ENCODE data around the gene GRM8.

Gene GRM8

GRCh38 chr7:126656165-126656564, 596.6 kb downstream of the GRM8 start:
- DNase-seq = no peak

DNA sequence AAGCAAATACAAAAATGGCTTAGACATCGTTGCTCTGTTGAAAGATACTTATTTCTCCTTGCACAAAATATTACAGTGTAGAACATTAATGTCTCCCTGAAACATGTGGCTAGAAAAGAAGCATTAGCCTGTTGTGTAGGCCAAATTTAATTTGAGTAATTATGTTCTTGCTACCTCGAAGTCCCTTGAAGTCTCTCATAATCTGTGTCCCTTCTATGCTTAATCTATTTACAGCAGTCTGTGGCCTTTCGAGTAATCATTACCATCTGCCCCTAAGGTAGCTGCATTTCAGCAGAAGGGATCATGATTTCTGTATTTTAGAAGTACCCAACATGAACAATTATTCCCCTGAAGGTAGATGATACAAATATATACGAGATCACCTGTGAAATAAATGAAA, 615.2 kb downstream of the GRM8 start:
- DNase-seq = no peak

- DNase-seq = no peak
Observed at GRCh38 chr7:126635545-126635944, 617.2 kb downstream of the GRM8 start.

DNA sequence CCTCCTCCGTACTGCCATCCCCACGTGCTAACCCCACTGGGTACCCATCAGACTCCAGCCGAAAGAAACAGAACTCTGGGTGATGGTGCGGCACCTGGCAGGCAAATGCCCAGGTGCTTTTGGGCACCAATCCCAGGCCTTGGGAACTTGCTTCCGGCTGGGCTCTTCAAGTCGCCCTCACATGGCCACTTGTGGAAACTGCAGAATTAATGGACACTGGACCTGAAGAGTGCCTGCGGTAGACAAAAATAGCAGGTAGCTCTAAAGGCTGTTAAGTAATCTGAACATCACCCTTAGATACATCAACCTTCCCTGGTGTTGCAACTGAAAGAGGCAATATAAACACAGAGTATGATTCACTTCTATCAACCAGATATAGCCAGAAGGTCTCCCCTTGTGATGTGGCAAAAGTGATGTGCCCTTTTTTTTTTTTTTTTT, 644.4 kb downstream of the GRM8 start:
- peak in 1 of 2 experiments; percentile 1 for DNase-seq

GRCh38 chr7:126606331-126606730, 646.4 kb downstream of the GRM8 start:
- no peak for DNase-seq

- DNase-seq = no peak
Observed at GRCh38 chr7:126605553-126605952, 647.2 kb downstream of the GRM8 start.

GRCh38 chr7:126605056-126605455, 647.7 kb downstream of the GRM8 start:
- no peak for DNase-seq

- DNase-seq = no peak
Observed at GRCh38 chr7:126589068-126589684, 663.6 kb downstream of the GRM8 start.

- DNase-seq = no peak
Observed at GRCh38 chr7:126578338-126578737, 674.4 kb downstream of the GRM8 start.

GRCh38 chr7:126574276-126575250, 678.2 kb downstream of the GRM8 start:
- no peak for DNase-seq

DNA sequence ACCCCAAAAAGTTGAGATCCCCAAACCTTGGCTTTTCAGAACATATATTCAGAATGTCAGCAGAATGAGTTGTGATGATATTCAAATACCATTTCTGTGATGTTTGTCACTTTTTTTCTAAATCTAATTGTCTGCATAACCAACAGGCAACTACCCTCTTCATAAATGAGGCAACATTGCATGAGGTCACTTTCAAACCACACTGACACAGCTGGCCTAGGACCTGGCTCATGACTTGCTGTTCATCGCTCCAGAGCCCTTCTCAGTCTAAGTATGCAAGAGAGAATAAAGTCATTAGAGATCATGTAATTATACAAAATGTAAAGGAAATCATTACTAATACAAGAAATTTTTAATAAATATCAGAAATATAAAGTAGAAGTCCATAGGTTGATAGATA, 681.9 kb downstream of the GRM8 start:
- DNase-seq = peak in 1 of 2 experiments; percentile 2

- DNase-seq = no peak
Observed at GRCh38 chr7:126569402-126569801, 683.3 kb downstream of the GRM8 start.

GRCh38 chr7:126557271-126557670, 695.5 kb downstream of the GRM8 start:
- DNase-seq = no peak

DNA sequence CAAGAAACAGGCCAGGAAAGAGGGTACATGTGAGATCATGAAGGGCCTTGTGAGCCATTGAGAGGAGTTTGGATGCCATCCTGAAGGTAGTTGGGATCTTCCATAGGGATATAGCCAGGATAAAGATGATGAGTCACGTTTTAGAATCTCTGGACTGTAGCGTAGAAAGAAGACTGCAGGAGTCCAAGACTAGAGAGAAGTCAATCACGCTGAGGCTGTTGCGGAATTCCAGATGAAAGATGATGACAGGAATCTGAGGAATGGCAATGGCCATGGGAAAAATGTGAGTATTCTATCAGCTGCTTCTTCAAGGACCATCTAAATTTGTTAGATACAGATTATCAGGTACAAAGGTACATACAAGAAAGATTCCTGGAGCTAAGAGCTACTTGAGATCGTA, 711.3 kb downstream of the GRM8 start:
- no peak for DNase-seq

DNA sequence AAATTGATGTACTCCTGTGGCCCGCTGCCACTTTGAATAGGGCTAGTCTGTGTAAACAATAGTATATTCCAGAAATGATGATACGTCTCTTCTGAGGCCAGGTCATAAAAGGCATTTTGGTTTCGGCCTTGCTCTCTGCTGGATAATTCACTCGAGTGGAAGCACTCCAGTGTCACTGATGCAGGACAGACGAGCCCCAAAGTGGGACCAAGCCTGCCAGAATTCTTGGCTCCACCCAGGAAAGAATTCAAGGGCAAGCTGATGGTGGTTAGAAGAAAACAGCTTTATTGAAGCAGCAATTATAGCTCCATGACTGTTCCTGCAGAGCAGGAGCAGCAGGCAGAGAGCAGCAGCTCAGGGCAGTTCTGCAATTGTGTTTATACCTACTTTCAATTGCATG, 717.6 kb downstream of the GRM8 start:
- no peak for DNase-seq

GRCh38 chr7:126533715-126534114, 719.0 kb downstream of the GRM8 start:
- no peak for DNase-seq

- DNase-seq = no peak
Observed at GRCh38 chr7:126529833-126530232, 722.9 kb downstream of the GRM8 start.

DNA sequence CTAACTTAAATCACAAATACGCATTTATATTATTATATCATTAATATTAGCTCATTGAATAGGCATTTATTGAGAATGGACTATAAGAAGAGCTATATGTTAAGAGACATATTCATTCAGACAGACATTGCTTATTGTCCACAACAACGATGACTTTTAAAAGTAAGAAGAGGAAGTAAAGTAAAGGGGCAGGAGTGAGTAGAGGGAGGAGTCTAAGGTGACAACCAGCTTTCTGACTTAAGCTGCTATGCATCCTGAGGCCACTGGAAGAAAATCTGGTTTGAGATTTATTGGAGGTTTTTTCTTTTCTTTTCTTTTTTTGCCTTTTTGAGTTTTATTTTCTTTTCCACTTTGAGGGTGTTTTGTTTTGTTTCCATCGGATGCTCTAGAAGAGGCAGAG, 723.5 kb downstream of the GRM8 start:
- DNase-seq = peak; percentile 15 to 40

- no peak for DNase-seq
Observed at GRCh38 chr7:126525906-126526305, 726.8 kb downstream of the GRM8 start.

- no peak for DNase-seq
Observed at GRCh38 chr7:126524967-126525366, 727.8 kb downstream of the GRM8 start.

DNA sequence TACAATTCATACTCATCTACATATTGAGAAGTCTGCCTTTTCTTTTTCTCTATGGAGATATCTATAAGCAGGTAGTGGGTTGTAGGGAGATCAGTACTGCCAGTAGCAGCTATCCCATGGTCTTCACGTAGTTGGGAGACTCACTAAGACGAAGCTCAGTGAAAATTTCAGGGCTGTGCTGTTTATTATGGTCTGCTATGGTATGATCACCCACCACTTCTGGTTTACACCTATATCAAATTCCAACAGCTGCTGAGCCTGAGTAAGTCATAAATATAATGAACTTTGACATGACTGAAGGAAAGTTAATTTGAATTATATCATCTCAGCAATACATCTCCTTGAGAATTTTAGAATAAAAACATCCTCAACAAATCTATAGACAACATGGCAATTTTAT, 741.7 kb downstream of the GRM8 start:
- DNase-seq = no peak

DNA sequence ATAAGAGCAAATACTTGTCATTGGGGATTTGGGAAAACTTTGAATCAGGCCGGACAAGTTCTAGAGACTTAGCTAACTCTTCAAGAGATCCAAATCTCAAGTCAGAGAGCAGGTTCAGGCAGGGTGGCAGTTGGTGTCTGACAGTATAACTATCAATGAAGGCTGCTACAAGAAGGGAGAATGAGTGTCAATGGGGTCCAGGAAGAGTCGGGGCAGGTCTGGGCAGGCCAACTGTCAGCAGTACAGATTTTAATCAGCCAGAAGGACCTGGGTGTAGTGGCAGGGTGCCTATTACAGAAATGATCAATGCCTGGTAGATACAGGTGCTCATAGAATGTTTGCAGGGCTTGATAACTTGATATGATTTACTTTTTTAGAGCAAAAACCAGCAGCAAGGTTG, 751.1 kb downstream of the GRM8 start:
- no peak for DNase-seq

GRCh38 chr7:126499481-126499880, 753.3 kb downstream of the GRM8 start:
- no peak for DNase-seq

DNA sequence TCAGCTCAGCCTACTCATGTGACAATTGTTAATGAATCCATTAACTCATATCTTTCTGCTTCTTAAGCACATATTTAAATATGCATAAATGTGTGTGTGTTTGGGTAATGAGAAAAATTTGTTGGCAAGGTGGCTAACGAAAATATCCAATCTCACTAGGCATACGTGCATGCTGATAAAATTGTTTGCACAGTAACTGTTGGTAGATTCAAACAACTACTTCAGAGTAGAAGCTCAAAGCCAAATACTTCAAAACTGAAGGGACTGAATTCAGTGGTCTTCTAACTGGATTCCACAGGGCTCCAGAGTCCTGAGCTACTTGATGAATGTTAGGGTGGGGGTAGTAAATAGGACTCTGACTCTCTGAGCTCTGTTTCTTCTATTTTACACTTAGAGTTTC, 757.0 kb downstream of the GRM8 start:
- DNase-seq = no peak

Measured in AML-193 (cell line).